Choroid plexus epithelial cell (primary cell): ENCODE results near the gene DBP.
A peak's percentile ranks its signal among the peaks of the same experiment; 100 is the strongest.

Experiments used
- DNase-seq: peaks from one replicate; pipeline ENCODE4 v3.0.0-alpha.2; 2010; ENCODE audit warnings: low read depth
- H3K4me3 ChIP-seq: 2 replicates; pipeline ENCODE4 v1.5.1; 2011; ENCODE audit warnings: low read depth, mild to moderate bottlenecking, control low read depth, low read length, moderate library complexity
- TF ChIP-seq, protein P1 (sequence below): conservative IDR thresholded peaks from 2 replicates; pipeline ENCODE4 v1.5.1; 2011; ENCODE audit warnings: low read depth, mild to moderate bottlenecking, control low read depth, inconsistent platforms, low read length, moderate library complexity

Gene DBP

GRCh38 chr19:48613852-48614435, 23.2 kb downstream of the DBP start:
- TF ChIP-seq, protein P1, sequence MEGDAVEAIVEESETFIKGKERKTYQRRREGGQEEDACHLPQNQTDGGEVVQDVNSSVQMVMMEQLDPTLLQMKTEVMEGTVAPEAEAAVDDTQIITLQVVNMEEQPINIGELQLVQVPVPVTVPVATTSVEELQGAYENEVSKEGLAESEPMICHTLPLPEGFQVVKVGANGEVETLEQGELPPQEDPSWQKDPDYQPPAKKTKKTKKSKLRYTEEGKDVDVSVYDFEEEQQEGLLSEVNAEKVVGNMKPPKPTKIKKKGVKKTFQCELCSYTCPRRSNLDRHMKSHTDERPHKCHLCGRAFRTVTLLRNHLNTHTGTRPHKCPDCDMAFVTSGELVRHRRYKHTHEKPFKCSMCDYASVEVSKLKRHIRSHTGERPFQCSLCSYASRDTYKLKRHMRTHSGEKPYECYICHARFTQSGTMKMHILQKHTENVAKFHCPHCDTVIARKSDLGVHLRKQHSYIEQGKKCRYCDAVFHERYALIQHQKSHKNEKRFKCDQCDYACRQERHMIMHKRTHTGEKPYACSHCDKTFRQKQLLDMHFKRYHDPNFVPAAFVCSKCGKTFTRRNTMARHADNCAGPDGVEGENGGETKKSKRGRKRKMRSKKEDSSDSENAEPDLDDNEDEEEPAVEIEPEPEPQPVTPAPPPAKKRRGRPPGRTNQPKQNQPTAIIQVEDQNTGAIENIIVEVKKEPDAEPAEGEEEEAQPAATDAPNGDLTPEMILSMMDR = no peak
- no peak overlapping the region for H3K4me3 ChIP-seq
- DNase-seq = no peak

GRCh38 chr19:48613024-48613851, 23.9 kb downstream of the DBP start:
- TF ChIP-seq, protein P1 = no peak
- no peak overlapping the region for H3K4me3 ChIP-seq
- no peak for DNase-seq

- H3K4me3 ChIP-seq = no peak overlapping the region
- no peak for DNase-seq
- TF ChIP-seq, protein P1 = no peak
These were observed 25.3 kb downstream of the DBP start for GRCh38 chr19:48611872-48612271.

DNA sequence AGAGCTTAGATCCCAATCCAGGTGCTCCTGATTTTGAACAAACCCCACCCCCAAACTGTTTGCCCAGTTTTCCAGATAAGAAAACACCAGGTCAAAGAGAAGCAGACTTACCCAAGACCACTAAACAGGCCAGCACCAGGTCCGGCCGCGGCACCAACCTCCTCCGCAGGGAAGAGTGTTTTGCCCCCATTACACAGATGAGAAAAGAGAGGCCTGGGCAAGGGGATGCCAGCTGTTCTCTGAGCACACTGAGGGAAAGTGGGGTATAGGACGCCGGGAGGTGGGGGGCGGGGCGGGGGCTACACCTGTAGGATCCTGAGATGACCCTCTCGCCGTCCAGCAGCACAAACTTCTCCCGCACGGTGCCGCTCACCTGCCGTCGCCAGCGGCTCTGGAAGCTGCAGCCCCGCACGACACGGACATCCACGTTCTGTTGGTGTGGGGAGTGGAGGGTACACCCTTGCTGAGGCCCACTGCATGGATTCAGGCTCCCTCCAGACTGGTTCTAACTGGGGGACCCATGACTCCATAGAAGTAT, 27.5 kb downstream of the DBP start:
- DNase-seq = no peak
- TF ChIP-seq, protein P1 = no peak
- H3K4me3 ChIP-seq = no peak overlapping the region

- DNase-seq = peak; percentile 52
- H3K4me3 ChIP-seq = no peak overlapping the region
These were observed 28.3 kb downstream of the DBP start for GRCh38 chr19:48608798-48609263.

DNA sequence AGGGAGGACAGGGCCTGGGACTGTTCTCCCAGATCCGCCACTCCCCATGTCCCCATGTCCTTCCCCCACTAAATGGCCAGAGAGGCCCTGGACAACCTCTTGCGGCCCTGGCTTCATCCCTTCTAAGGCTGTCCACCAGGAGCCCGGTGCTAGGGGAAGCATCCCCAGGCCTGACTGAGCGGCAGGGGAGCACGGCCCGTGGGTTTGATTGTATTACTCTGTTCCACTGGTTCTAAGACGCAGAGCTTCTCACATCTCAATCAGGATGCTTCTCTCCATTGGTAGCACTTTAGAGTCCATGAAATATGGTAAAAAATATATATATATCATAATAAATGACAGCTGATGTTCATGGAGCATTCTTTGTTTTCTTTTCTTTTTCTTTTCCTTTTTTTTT, 29.8 kb downstream of the DBP start:
- no peak for DNase-seq
- H3K4me3 ChIP-seq = no peak overlapping the region
- TF ChIP-seq, protein P1 = no peak

More at GRCh38 chr19:48608798-48609263, 28.3 kb downstream of the DBP start:
- TF ChIP-seq, protein P1 = peak; percentile 67
